ENCODE measurements around the gene ACVRL1.

ACVRL1 gene

GRCh38 chr12:51907083-51907855 is at the start of gene ACVRL1:
Gene ACVRL1 (plus strand): TSS chr12:51907504. CDS start chr12:51912475, 4,971 bp downstream.
- no peak for DNase-seq

GRCh38 chr12:51860986-51861385 is 46.3 kb upstream of the ACVRL1 start:
- no peak for DNase-seq

- DNase-seq = no peak
Measured at GRCh38 chr12:51862947-51863346, 44.4 kb upstream of the ACVRL1 start.

GRCh38 chr12:51863363-51863932 is 43.9 kb upstream of the ACVRL1 start:
- DNase-seq = no peak

GRCh38 chr12:51863933-51864832 is 43.1 kb upstream of the ACVRL1 start:
- DNase-seq = no peak

GRCh38 chr12:51864833-51865670 is 42.3 kb upstream of the ACVRL1 start:
- DNase-seq = no peak

- DNase-seq = no peak
Measured at GRCh38 chr12:51865757-51866270, 41.5 kb upstream of the ACVRL1 start.

- DNase-seq = no peak
Measured at GRCh38 chr12:51866324-51866723, 41.0 kb upstream of the ACVRL1 start.

GRCh38 chr12:51866762-51867161 is 40.5 kb upstream of the ACVRL1 start:
- no peak for DNase-seq

GRCh38 chr12:51867371-51867770 is 39.9 kb upstream of the ACVRL1 start:
- no peak for DNase-seq

GRCh38 chr12:51867796-51868428 is 39.4 kb upstream of the ACVRL1 start:
- no peak for DNase-seq

- DNase-seq = no peak
Measured at GRCh38 chr12:51868821-51869495, 38.3 kb upstream of the ACVRL1 start.

GRCh38 chr12:51869496-51869865 is 37.8 kb upstream of the ACVRL1 start:
- DNase-seq = no peak

- DNase-seq = no peak
Measured at GRCh38 chr12:51869931-51870330, 37.4 kb upstream of the ACVRL1 start.

- no peak for DNase-seq
Measured at GRCh38 chr12:51870504-51870903, 36.8 kb upstream of the ACVRL1 start.

- DNase-seq = no peak
Measured at GRCh38 chr12:51871126-51871525, 36.2 kb upstream of the ACVRL1 start.

- no peak for DNase-seq
Measured at GRCh38 chr12:51871918-51872688, 35.2 kb upstream of the ACVRL1 start.

GRCh38 chr12:51872689-51872981 is 34.7 kb upstream of the ACVRL1 start:
- DNase-seq = no peak

- no peak for DNase-seq
Measured at GRCh38 chr12:51873251-51873994, 33.9 kb upstream of the ACVRL1 start.

- no peak for DNase-seq
Measured at GRCh38 chr12:51874000-51874399, 33.3 kb upstream of the ACVRL1 start.
